Endothelial cell of umbilical vein (primary cell): ENCODE data around the gene BTAF1. TPM values are rescaled to one million over a fixed set of nuclear protein-coding genes. Genes with fewer than 3 reads are reported as not detected.
A peak's percentile ranks its signal among the peaks of the same experiment; 100 is the strongest.

ENCODE experiments used
- BruUV-seq: library from RNA; stranded (reverse); fragments of 400-500 nt; replicated peaks from 2 replicates; lab custom pipeline; 2021; lab: Mats Ljungman, UMichigan
- CTCF ChIA-PET: fragments of 300-600, 350-600 bp; sonication (Branson Sonifier 250); formaldehyde crosslinking; loops from one replicate; lab custom pipeline; 2021; ENCODE audit warnings: antibody characterized with exemption, inconsistent platforms; lab: Charles Lee
- POLR2A ChIA-PET: fragments of 300-600, 350-600 bp; sonication (Branson Sonifier 250); formaldehyde crosslinking; loops from one replicate; lab custom pipeline; 2021; ENCODE audit warnings: antibody characterized with exemption, inconsistent platforms; lab: Charles Lee
- DNase-seq: peaks from one replicate; pipeline ENCODE4 v3.0.0-alpha.2; 2011; ENCODE audit warnings: low read depth, low spot score
- FAIRE-seq: peaks from 2 replicates; lab custom pipeline; 2011; peaks lifted over from hg19 to GRCh38; lab: Jason Lieb, UNC
- H2AFZ ChIP-seq: 2 replicates; pipeline ENCODE4 v1.6.0; 2012; ENCODE audit warnings: low read depth, low read length, control low read depth, inconsistent platforms
- H3K27ac ChIP-seq: 2 replicates; pipeline ENCODE4 v1.5.1; 2011; ENCODE audit warnings: low read depth, mild to moderate bottlenecking, control low read depth, low read length, moderate library complexity; ENCODE audit not compliant: insufficient read depth
- H3K27me3 ChIP-seq, 2 experiments: 2 replicates each; pipeline versions ENCODE4 v1.6.0 to v1.6.1; 2011; ENCODE audit warnings: low read length in 2 of 2, mixed read lengths in 1 of 2; ENCODE audit not compliant: control insufficient read depth in 2 of 2, insufficient read depth in 2 of 2
- H3K36me3 ChIP-seq, 2 experiments: 2 replicates in 1 of 2; 3 replicates in 1 of 2; pipeline ENCODE4 v1.5.1; 2011; ENCODE audit warnings: low read length in 2 of 2, mild to moderate bottlenecking in 1 of 2, moderate library complexity in 1 of 2; ENCODE audit not compliant: control insufficient read depth in 2 of 2, insufficient read depth in 2 of 2; ENCODE audit errors: extremely low read depth in 1 of 2
- H3K4me1 ChIP-seq: 3 replicates; pipeline ENCODE4 v1.5.1; 2011; ENCODE audit warnings: mild to moderate bottlenecking, low read length; ENCODE audit not compliant: control insufficient read depth, insufficient read depth; ENCODE audit errors: extremely low read depth
- H3K4me2 ChIP-seq: 2 replicates; pipeline ENCODE4 v1.6.1; 2011; ENCODE audit warnings: low read length, control low read depth, mixed read lengths; ENCODE audit not compliant: insufficient read depth
- H3K4me3 ChIP-seq, 3 experiments: fragments of 200-600 bp in 1 of 3; sonication (generic), shearing (Covaris generic) in 1 of 3; replicated peaks in 1 of 3; 2 replicates each; pipeline ENCODE4 v1.5.1; 2011 to 2016; ENCODE audit warnings: control low read depth in 3 of 3, low read length in 3 of 3, mild to moderate bottlenecking in 2 of 3, inconsistent platforms in 1 of 3, low read depth in 1 of 3, moderate library complexity in 1 of 3; ENCODE audit not compliant: insufficient read depth in 1 of 3
- H3K79me2 ChIP-seq: 2 replicates; pipeline ENCODE4 v1.6.0; 2012; ENCODE audit warnings: low read length, inconsistent platforms; ENCODE audit not compliant: control insufficient read depth, insufficient read depth
- H3K9ac ChIP-seq: replicated peaks from 2 replicates; pipeline ENCODE3; 2011; ENCODE audit warnings: low read length, control low read depth; ENCODE audit not compliant: insufficient read depth; ENCODE audit errors: extremely low read depth
- H3K9me1 ChIP-seq: replicated peaks from 3 replicates; pipeline ENCODE4 v1.6.0; 2011; ENCODE audit warnings: mild to moderate bottlenecking, low read length; ENCODE audit not compliant: control insufficient read depth, insufficient read depth; ENCODE audit errors: extremely low read depth
- H3K9me3 ChIP-seq: replicated peaks from 2 replicates; pipeline ENCODE4 v1.5.1; 2012; ENCODE audit warnings: low read length, inconsistent platforms; ENCODE audit not compliant: control insufficient read depth, insufficient read depth
- H4K20me1 ChIP-seq: replicated peaks from 2 replicates; pipeline ENCODE3; 2011; ENCODE audit warnings: mild to moderate bottlenecking, low read length; ENCODE audit not compliant: control insufficient read depth, insufficient read depth; ENCODE audit errors: extremely low read depth
- EZH2 ChIP-seq: IDR thresholded peaks from 2 replicates; pipeline ENCODE4 v1.6.1; 2012; ENCODE audit warnings: borderline replicate concordance, low read depth, mild to moderate bottlenecking, moderate library complexity, low read length, inconsistent platforms; ENCODE audit not compliant: severe bottlenecking
- FOS ChIP-seq: IDR thresholded peaks from 2 replicates; pipeline ENCODE4 v1.6.1; 2011; ENCODE audit warnings: mild to moderate bottlenecking, low read length, moderate library complexity, borderline replicate concordance; ENCODE audit not compliant: insufficient read depth
- GATA2 ChIP-seq: IDR thresholded peaks from 2 replicates; pipeline ENCODE4 v1.7.0; 2011; ENCODE audit warnings: low read depth, mild to moderate bottlenecking, moderate library complexity, mixed read lengths, low read length; ENCODE audit not compliant: insufficient read length, insufficient read depth
- JUN ChIP-seq: IDR thresholded peaks from 2 replicates; pipeline ENCODE4 v1.6.1; 2011; ENCODE audit warnings: borderline replicate concordance, low read depth; ENCODE audit not compliant: insufficient read length, insufficient read depth
- MYC ChIP-seq: IDR thresholded peaks from one replicate; pipeline ENCODE4 v1.6.1; 2011; ENCODE audit warnings: mild to moderate bottlenecking, low read depth, low read length
- POLR2A ChIP-seq: IDR thresholded peaks from 2 replicates; pipeline ENCODE4 v1.6.1; 2012; ENCODE audit warnings: low read depth, mild to moderate bottlenecking, control low read depth, low read length
- POLR2AphosphoS5 ChIP-seq: IDR thresholded peaks from 2 replicates; pipeline ENCODE4 v1.6.1; 2012; ENCODE audit warnings: low read depth, mild to moderate bottlenecking, control low read depth, low read length, moderate library complexity; ENCODE audit not compliant: insufficient read depth
- dilution Hi-C: fragments of 300-500 bp; cut with MboI; formaldehyde crosslinking; loops from one replicate; pipeline ENCODE4 v1.15.0; 2019; ENCODE audit warnings: low sequenced_read_pairs; ENCODE audit not compliant: extremely low pct_ligation_motif_present
- intact Hi-C: fragments of 100-400 bp; cut with micrococcal nuclease; formaldehyde crosslinking; loops from one replicate; pipeline ENCODE4 v1.10.0; 2022
- polyA plus RNA-seq, 4 experiments: library from polyadenylated mRNA; depleted of rRNA in 3 of 4; stranded (reverse) in 3 of 4; unstranded in 1 of 4; fragments of >200 nt; gene quantifications; 2 replicates each; pipeline versions ENCODE4 v1.2.1 to v1.2.3, GENCODE V29; 2011 to 2012; ENCODE audit warnings: missing spikeins in 1 of 4
- total RNA-seq: library from RNA; stranded (reverse); gene quantifications from 2 replicates; pipeline ENCODE4 v1.2.3, GENCODE V29; 2021
- TF ChIP-seq, protein P1 (sequence below), 2 donors: IDR thresholded peaks; 1 replicate in 1 of 2; 2 replicates in 1 of 2; pipeline ENCODE4 v1.5.1; 2011; ENCODE audit warnings: low read length in 2 of 2, mild to moderate bottlenecking in 2 of 2, moderate library complexity in 2 of 2, control low read depth in 1 of 2, inconsistent platforms in 1 of 2, low read depth in 1 of 2; ENCODE audit not compliant: insufficient read depth in 1 of 2; ENCODE audit errors: extremely low read depth in 1 of 2
- TF ChIP-seq, protein P2 (sequence below): IDR thresholded peaks from 2 replicates; pipeline ENCODE4 v1.6.1; 2011; ENCODE audit not compliant: insufficient read depth, insufficient read length

BTAF1 gene
- total and polyA plus RNA-seq, 2 donors (not counting 3 experiments of a cell fraction or from before 2014, with no cell fraction given) = 9.9 to 23.1 TPM

DNA sequence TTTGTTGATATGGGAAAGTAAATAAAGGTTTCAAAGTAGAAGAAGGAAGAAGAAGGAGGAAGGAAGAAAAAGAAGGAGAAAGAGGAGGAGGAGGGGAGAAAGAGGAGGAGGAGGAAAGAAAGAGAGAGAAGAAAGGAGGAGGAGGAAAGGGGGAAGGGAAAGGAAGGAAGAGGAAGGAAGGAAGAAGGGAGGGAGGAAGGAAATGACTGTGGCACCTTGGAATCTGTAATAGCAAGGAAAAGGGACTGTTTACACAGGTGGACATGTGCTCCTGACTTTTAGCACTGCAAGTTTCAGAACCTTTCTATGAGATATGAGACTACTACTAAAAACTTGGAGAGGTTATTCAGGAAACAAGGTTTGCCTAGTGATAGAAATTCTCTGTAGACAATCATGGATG, 153.2 kb downstream of the BTAF1 start:
- no peak overlapping the region for H3K27ac ChIP-seq
- intact Hi-C loops = no loop called here
- CTCF ChIA-PET = no interaction called here
- H2AFZ ChIP-seq = no peak overlapping the region
- DNase-seq = peak; percentile 4
- H3K9me3 ChIP-seq = no peaks in the 10 kb centered on the region
- dilution Hi-C loops = no loop called here
- TF ChIP-seq, protein P1, sequence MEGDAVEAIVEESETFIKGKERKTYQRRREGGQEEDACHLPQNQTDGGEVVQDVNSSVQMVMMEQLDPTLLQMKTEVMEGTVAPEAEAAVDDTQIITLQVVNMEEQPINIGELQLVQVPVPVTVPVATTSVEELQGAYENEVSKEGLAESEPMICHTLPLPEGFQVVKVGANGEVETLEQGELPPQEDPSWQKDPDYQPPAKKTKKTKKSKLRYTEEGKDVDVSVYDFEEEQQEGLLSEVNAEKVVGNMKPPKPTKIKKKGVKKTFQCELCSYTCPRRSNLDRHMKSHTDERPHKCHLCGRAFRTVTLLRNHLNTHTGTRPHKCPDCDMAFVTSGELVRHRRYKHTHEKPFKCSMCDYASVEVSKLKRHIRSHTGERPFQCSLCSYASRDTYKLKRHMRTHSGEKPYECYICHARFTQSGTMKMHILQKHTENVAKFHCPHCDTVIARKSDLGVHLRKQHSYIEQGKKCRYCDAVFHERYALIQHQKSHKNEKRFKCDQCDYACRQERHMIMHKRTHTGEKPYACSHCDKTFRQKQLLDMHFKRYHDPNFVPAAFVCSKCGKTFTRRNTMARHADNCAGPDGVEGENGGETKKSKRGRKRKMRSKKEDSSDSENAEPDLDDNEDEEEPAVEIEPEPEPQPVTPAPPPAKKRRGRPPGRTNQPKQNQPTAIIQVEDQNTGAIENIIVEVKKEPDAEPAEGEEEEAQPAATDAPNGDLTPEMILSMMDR (IDR thresholded peaks at IDR 0.05; ENCODE audit: extremely low read depth in 1 of 2, insufficient read depth in 1 of 2, low read depth in 1 of 2, low read length in 2 of 2) = no peak
- no peak for TF ChIP-seq EZH2
- no peak for TF ChIP-seq FOS
- peak; percentile 17 for TF ChIP-seq POLR2AphosphoS5
- H3K79me2 ChIP-seq = no peaks in the 10 kb centered on the region
- no peaks in the 10 kb centered on the region for H3K9me1 ChIP-seq
- POLR2A ChIA-PET = no interaction called here
- no peaks in the 10 kb centered on the region for H3K27me3 ChIP-seq
- H3K9ac ChIP-seq = no peak overlapping the region
- H3K4me1 ChIP-seq = peaks cover 8% of the 10 kb centered on the region
- no peaks in the 10 kb centered on the region for H4K20me1 ChIP-seq
- H3K36me3 ChIP-seq = peaks cover 0 to 4% of the 10 kb centered on the region in 2 experiments
- H3K4me3 ChIP-seq = no peak overlapping the region
- no peak overlapping the region for H3K4me2 ChIP-seq
- no peak for FAIRE-seq
- no TSS peak for BruUV-seq

DNA sequence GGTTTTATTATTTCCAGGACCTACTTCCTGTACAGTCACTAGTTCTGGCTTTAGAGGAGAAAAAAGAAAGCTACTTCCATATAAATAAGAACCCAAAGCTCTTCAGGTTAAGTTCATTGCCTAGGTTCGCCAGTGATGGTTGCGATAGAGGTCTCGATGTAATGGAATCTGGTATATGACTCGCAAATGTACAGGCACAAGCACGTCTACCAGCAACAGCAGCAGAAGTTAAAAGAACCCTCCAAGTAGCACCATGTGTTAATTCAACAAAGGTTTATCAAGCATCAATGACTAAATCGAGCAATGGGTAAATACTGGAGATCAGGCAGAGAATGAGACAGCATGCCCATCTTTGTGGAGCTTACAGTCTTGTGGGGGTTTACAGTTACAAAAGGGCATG, 155.4 kb downstream of the BTAF1 start:
- intact Hi-C loops (no loop called here), dilution Hi-C loops (no loop called here)
- no peak for TF ChIP-seq FOS
- TF ChIP-seq GATA2 = no peak
- TF ChIP-seq MYC = no peak
- TF ChIP-seq POLR2A = no peak
- TF ChIP-seq EZH2 = no peak
- TF ChIP-seq, protein P1 (IDR thresholded peaks at IDR 0.05; ENCODE audit: extremely low read depth in 1 of 2, insufficient read depth in 1 of 2, low read depth in 1 of 2, low read length in 2 of 2) = no peak
- no peak for TF ChIP-seq JUN
- TF ChIP-seq POLR2AphosphoS5 = no peak
- TF ChIP-seq, protein P2, sequence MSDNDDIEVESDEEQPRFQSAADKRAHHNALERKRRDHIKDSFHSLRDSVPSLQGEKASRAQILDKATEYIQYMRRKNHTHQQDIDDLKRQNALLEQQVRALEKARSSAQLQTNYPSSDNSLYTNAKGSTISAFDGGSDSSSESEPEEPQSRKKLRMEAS = no peak
- H3K27ac ChIP-seq = no peak overlapping the region
- H3K9ac ChIP-seq = no peak overlapping the region
- no peaks in the 10 kb centered on the region for H3K27me3 ChIP-seq
- no peaks in the 10 kb centered on the region for H3K9me1 ChIP-seq
- FAIRE-seq (no peak), DNase-seq (no peak)
- BruUV-seq = no TSS peak
- ChIA-PET POLR2A (no interaction called here), CTCF (interaction anchor here (1.3 kb wide), 1 partner anchor 341 kb away, joined by 3 read pairs; no protein-coding TSS in a partner anchor)
- H3K79me2 ChIP-seq = no peaks in the 10 kb centered on the region
- H2AFZ ChIP-seq = no peak overlapping the region
- H3K9me3 ChIP-seq = no peaks in the 10 kb centered on the region
- peaks cover 0 to 4% of the 10 kb centered on the region in 2 experiments for H3K36me3 ChIP-seq
- peaks cover 8% of the 10 kb centered on the region for H3K4me1 ChIP-seq
- H3K4me2 ChIP-seq = no peak overlapping the region
- no peaks in the 10 kb centered on the region for H4K20me1 ChIP-seq
- no peak overlapping the region for H3K4me3 ChIP-seq
